ENCODE measurements around the gene PDCL3. TPM values are rescaled to one million over a fixed set of nuclear protein-coding genes. Genes with fewer than 3 reads are reported as not detected.
A peak's percentile ranks its signal among the peaks of the same experiment; 100 is the strongest.

PDCL3 gene
- total RNA-seq, 1 donor from 2014 or later, result 24.9 TPM

GRCh38 chr2:100606332-100606725 lies 43.5 kb downstream of the PDCL3 start:
- Histone ChIP-seq H3K4me2 (no peak overlapping the region), H3K79me2 (ENCODE audit: low read depth) (no peaks in the 10 kb centered on the region), H3K27ac (no peak overlapping the region), H3K4me1 (peaks cover 12% of the 10 kb centered on the region), H3K9me3 (ENCODE audit: low read depth) (no peaks in the 10 kb centered on the region), H3K36me3 (no peaks in the 10 kb centered on the region), H3F3A (ENCODE audit: low read depth) (peaks cover 9% of the 10 kb centered on the region), H3K4me3 (no peak overlapping the region), H3K27me3 (no peaks in the 10 kb centered on the region), H3K9ac (no peak overlapping the region), H4K20me1 (ENCODE audit: low read depth) (no peaks in the 10 kb centered on the region), H2AFZ (replicated peaks) (peak overlapping the region; percentile 93)
- Mint-ChIP-seq H3K27ac (no peak overlapping the region), H3K4me1 (peaks cover 9% of the 10 kb centered on the region), H3K4me3 (no peak overlapping the region), H3K27me3 (ENCODE audit: insufficient read depth, low read depth) (no peaks in the 10 kb centered on the region), H3K36me3 (no peaks in the 10 kb centered on the region), H3K9me3 (no peaks in the 10 kb centered on the region)
- TF ChIP-seq CTCF (IDR thresholded peaks at IDR 0.05), result no peak
- no peak for TF ChIP-seq EZH2 (IDR thresholded peaks at IDR 0.05)
- TF ChIP-seq EZH2phosphoT487 (IDR thresholded peaks at IDR 0.05), result no peak
- DNase-seq (ENCODE audit: low spot score), result no peak

GRCh38 chr2:100606726-100607343 lies 44.0 kb downstream of the PDCL3 start:
- peak; percentile 52 for DNase-seq (ENCODE audit: low spot score)
- peak overlapping the region; percentile 58 for H3K27ac Mint-ChIP-seq
- no peaks in the 10 kb centered on the region for H3K27me3 Mint-ChIP-seq (ENCODE audit: insufficient read depth, low read depth)

DNA sequence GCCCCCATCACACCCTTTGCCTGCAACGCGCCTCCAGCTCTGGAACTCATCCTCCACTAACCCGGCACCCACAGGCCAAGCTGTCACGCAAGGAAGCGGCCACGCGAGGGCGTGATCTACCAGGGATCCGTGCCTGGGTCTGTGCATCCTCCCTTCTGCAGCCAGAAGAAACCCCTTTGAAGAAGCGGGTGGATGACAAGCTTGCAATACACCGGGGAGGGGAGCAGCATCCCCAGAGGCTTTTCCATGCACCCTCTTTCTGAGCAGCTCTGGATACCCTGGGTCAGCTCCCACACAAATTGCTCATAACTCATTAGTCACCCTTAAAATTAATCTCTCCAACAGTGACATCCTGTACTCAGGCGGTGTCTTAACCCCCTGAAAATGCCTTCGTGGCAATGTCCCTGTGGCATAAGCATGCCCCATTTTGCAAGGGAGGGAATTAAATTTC lies 47.6 kb downstream of the PDCL3 start:
- Histone ChIP-seq H3K4me2 (no peak overlapping the region), H3K4me3 (no peak overlapping the region), H3K79me2 (ENCODE audit: low read depth) (no peaks in the 10 kb centered on the region), H2AFZ (replicated peaks) (no peak overlapping the region), H4K20me1 (ENCODE audit: low read depth) (no peaks in the 10 kb centered on the region), H3K36me3 (no peaks in the 10 kb centered on the region), H3K9ac (no peak overlapping the region), H3K4me1 (no peaks in the 10 kb centered on the region), H3K27ac (no peak overlapping the region), H3F3A (ENCODE audit: low read depth) (no peaks in the 10 kb centered on the region), H3K9me3 (ENCODE audit: low read depth) (no peaks in the 10 kb centered on the region), H3K27me3 (no peaks in the 10 kb centered on the region)
- DNase-seq (ENCODE audit: low spot score), result peak; percentile 80
- H3K27ac Mint-ChIP-seq, result no peak overlapping the region
- peak; percentile 69 for TF ChIP-seq CTCF (IDR thresholded peaks at IDR 0.05)
- no peak for TF ChIP-seq EZH2 (IDR thresholded peaks at IDR 0.05)
- peaks cover 2% of the 10 kb centered on the region for H3K4me1 Mint-ChIP-seq
- H3K9me3 Mint-ChIP-seq, result no peaks in the 10 kb centered on the region
- no peaks in the 10 kb centered on the region for H3K27me3 Mint-ChIP-seq (ENCODE audit: insufficient read depth, low read depth)
- H3K4me3 Mint-ChIP-seq, result no peak overlapping the region
- no peaks in the 10 kb centered on the region for H3K36me3 Mint-ChIP-seq

More at GRCh38 chr2:100606726-100607343, 44.0 kb downstream of the PDCL3 start:
- H3K4me3 Mint-ChIP-seq, result no peak overlapping the region
- Histone ChIP-seq H4K20me1 (ENCODE audit: low read depth) (no peaks in the 10 kb centered on the region), H2AFZ (replicated peaks) (peak overlapping the region; percentile 93), H3K9ac (no peak overlapping the region), H3F3A (ENCODE audit: low read depth) (peaks cover 9% of the 10 kb centered on the region), H3K4me3 (no peak overlapping the region), H3K9me3 (ENCODE audit: low read depth) (no peaks in the 10 kb centered on the region), H3K79me2 (ENCODE audit: low read depth) (no peaks in the 10 kb centered on the region), H3K4me1 (peaks cover 12% of the 10 kb centered on the region), H3K4me2 (no peak overlapping the region), H3K27me3 (no peaks in the 10 kb centered on the region), H3K36me3 (no peaks in the 10 kb centered on the region), H3K27ac (no peak overlapping the region)
- H3K36me3 Mint-ChIP-seq, result no peaks in the 10 kb centered on the region
- H3K4me1 Mint-ChIP-seq, result peaks cover 6% of the 10 kb centered on the region
- TF ChIP-seq EZH2phosphoT487 (IDR thresholded peaks at IDR 0.05) (no peak), CTCF (IDR thresholded peaks at IDR 0.05) (peak; percentile 79)
- no peaks in the 10 kb centered on the region for H3K9me3 Mint-ChIP-seq
